H9 (cell line): ENCODE results near the gene IGF1. TPM values are rescaled to one million over a fixed set of nuclear protein-coding genes. Genes with fewer than 3 reads are reported as not detected.

Experiments
- DNase-seq: peaks from one replicate; pipeline ENCODE4 v3.0.0-alpha.2; 2017
- H2AFZ ChIP-seq: one replicate; pipeline ENCODE4 v1.6.1; 2013; ENCODE audit warnings: mild to moderate bottlenecking, low read length, control low read depth, moderate library complexity
- H2AK5ac ChIP-seq: 2 replicates; pipeline ENCODE4 v1.6.1; 2013; ENCODE audit warnings: low read length, control low read depth, mixed read lengths; ENCODE audit not compliant: insufficient read length
- H2BK120ac ChIP-seq: one replicate; pipeline ENCODE4 v1.6.1; 2013; ENCODE audit warnings: low read depth, mild to moderate bottlenecking, low read length, control low read depth, inconsistent platforms; ENCODE audit not compliant: poor library complexity, severe bottlenecking
- H2BK12ac ChIP-seq: 2 replicates; pipeline ENCODE4 v1.6.1; 2013; ENCODE audit warnings: low read length, control low read depth, mixed read lengths, low read depth; ENCODE audit not compliant: insufficient read length
- H2BK15ac ChIP-seq: 2 replicates; pipeline ENCODE4 v1.6.1; 2013; ENCODE audit warnings: low read depth, low read length, control low read depth
- H2BK20ac ChIP-seq: one replicate; pipeline ENCODE4 v1.6.1; 2013; ENCODE audit warnings: low read depth, mild to moderate bottlenecking, low read length, control low read depth, inconsistent platforms; ENCODE audit not compliant: poor library complexity, severe bottlenecking
- H2BK5ac ChIP-seq: 2 replicates; pipeline ENCODE4 v1.6.1; 2013; ENCODE audit warnings: low read length, control low read depth, mixed read lengths; ENCODE audit not compliant: insufficient read length
- H3K14ac ChIP-seq: 2 replicates; pipeline ENCODE4 v1.6.1; 2013; ENCODE audit warnings: low read length, control low read depth; ENCODE audit not compliant: insufficient read depth
- H3K18ac ChIP-seq: 2 replicates; pipeline ENCODE4 v1.6.1; 2013; ENCODE audit warnings: low read depth, mild to moderate bottlenecking, mixed read lengths, low read length, control low read depth; ENCODE audit not compliant: insufficient read length
- H3K23ac ChIP-seq: 2 replicates; pipeline ENCODE4 v1.6.1; 2013; ENCODE audit warnings: low read length, control low read depth, mixed read lengths, low read depth; ENCODE audit not compliant: insufficient read length
- H3K23me2 ChIP-seq: 2 replicates; pipeline ENCODE4 v1.6.1; 2013; ENCODE audit warnings: low read depth, mild to moderate bottlenecking, mixed read lengths, low read length, control low read depth; ENCODE audit not compliant: insufficient read length, poor library complexity, severe bottlenecking
- H3K27ac ChIP-seq: 2 replicates; pipeline ENCODE4 v1.5.1; 2013; ENCODE audit warnings: low read length, control low read depth, mixed read lengths, low read depth; ENCODE audit not compliant: insufficient read length
- H3K27me3 ChIP-seq: 2 replicates; pipeline ENCODE4 v1.6.1; 2013; ENCODE audit warnings: low read length, control low read depth, inconsistent platforms; ENCODE audit not compliant: insufficient read depth
- H3K4ac ChIP-seq: 2 replicates; pipeline ENCODE4 v1.6.1; 2013; ENCODE audit warnings: low read depth, mild to moderate bottlenecking, control low read depth, inconsistent platforms, low read length, moderate library complexity
- H3K4me1 ChIP-seq: 2 replicates; pipeline ENCODE4 v1.6.1; 2013; ENCODE audit warnings: low read length, control low read depth, inconsistent platforms; ENCODE audit not compliant: insufficient read depth
- H3K4me2 ChIP-seq: 2 replicates; pipeline ENCODE4 v1.6.1; 2013; ENCODE audit warnings: low read length, control low read depth, mixed read lengths; ENCODE audit not compliant: insufficient read length, insufficient read depth
- H3K56ac ChIP-seq: 2 replicates; pipeline ENCODE4 v1.6.1; 2013; ENCODE audit warnings: low read depth, mild to moderate bottlenecking, mixed read lengths, low read length, control low read depth; ENCODE audit not compliant: insufficient read length
- H3K79me1 ChIP-seq: 2 replicates; pipeline ENCODE4 v1.6.1; 2013; ENCODE audit warnings: low read depth, mild to moderate bottlenecking, moderate library complexity, low read length, control low read depth, inconsistent platforms; ENCODE audit not compliant: insufficient read depth, poor library complexity, severe bottlenecking
- H3K79me2 ChIP-seq: 2 replicates; pipeline ENCODE4 v1.6.1; 2013; ENCODE audit warnings: low read length, control low read depth, inconsistent platforms; ENCODE audit not compliant: insufficient read depth
- H3K9ac ChIP-seq: 2 replicates; pipeline ENCODE4 v1.6.1; 2013; ENCODE audit warnings: low read length, control low read depth, mixed read lengths; ENCODE audit not compliant: insufficient read length; ENCODE audit errors: extremely low read depth
- H3K9me3 ChIP-seq: one replicate; pipeline ENCODE4 v1.6.1; 2013; ENCODE audit warnings: low read depth, low read length, inconsistent platforms; ENCODE audit not compliant: control insufficient read depth
- H3T11ph ChIP-seq: one replicate; pipeline ENCODE4 v1.6.1; 2013; ENCODE audit warnings: mild to moderate bottlenecking, low read length, control low read depth, inconsistent platforms
- H4K20me1 ChIP-seq: one replicate; pipeline ENCODE4 v1.6.1; 2013; ENCODE audit not compliant: control insufficient read depth, insufficient read length, insufficient read depth
- H4K5ac ChIP-seq: 2 replicates; pipeline ENCODE4 v1.6.1; 2013; ENCODE audit warnings: low read depth, mild to moderate bottlenecking, mixed read lengths, low read length, control low read depth; ENCODE audit not compliant: insufficient read length
- H4K8ac ChIP-seq: replicated peaks from 2 replicates; pipeline ENCODE4 v1.6.1; 2013; ENCODE audit warnings: low read length, control low read depth, mixed read lengths, low read depth; ENCODE audit not compliant: insufficient read length
- H4K91ac ChIP-seq: 2 replicates; pipeline ENCODE4 v1.6.1; 2013; ENCODE audit warnings: low read depth, mild to moderate bottlenecking, moderate library complexity, mixed read lengths, low read length, control low read depth; ENCODE audit not compliant: insufficient read length
- H3K27ac Mint-ChIP-seq, 3 experiments: 2 replicates in 2 of 3; 3 replicates in 1 of 3; pipeline ENCODE4 v1.8.0; 2020 to 2021; ENCODE audit warnings: mixed read lengths in 3 of 3, mild to moderate bottlenecking in 1 of 3, moderate library complexity in 1 of 3
- H3K27me3 Mint-ChIP-seq: 2 replicates; pipeline ENCODE4 v1.8.0; 2021; ENCODE audit warnings: low read depth, mild to moderate bottlenecking, moderate library complexity, mixed read lengths
- H3K36me3 Mint-ChIP-seq, 3 experiments: 2 replicates in 2 of 3; 3 replicates in 1 of 3; pipeline ENCODE4 v1.8.0; 2020 to 2021; ENCODE audit warnings: low read depth in 3 of 3, mixed read lengths in 3 of 3; ENCODE audit not compliant: insufficient read depth in 1 of 3
- H3K4me1 Mint-ChIP-seq, 2 experiments: 2 replicates each; pipeline ENCODE4 v1.8.0; 2020; ENCODE audit warnings: mixed read lengths in 2 of 2
- H3K4me3 Mint-ChIP-seq, 2 experiments: 2 replicates in 1 of 2; 3 replicates in 1 of 2; pipeline ENCODE4 v1.8.0; 2020 to 2021; ENCODE audit warnings: mild to moderate bottlenecking in 2 of 2, mixed read lengths in 2 of 2, moderate library complexity in 1 of 2
- H3K9me3 Mint-ChIP-seq, 2 experiments: 2 replicates in 1 of 2; 3 replicates in 1 of 2; pipeline ENCODE4 v1.8.0; 2020; ENCODE audit warnings: mild to moderate bottlenecking in 2 of 2, mixed read lengths in 2 of 2, moderate library complexity in 1 of 2
- WGBS: extraction: QIAGEN DNeasy Blood & Tissue Kit; methylation state at CpG from one replicate; pipeline ENCODE4 v1.1.7; 2013; ENCODE audit warnings: missing lambda C conversion rate, low lambda C conversion rate, mixed read lengths; ENCODE audit not compliant: insufficient read length; ENCODE audit errors: extremely low coverage; 5-methylcytosine and 5-hydroxymethylcytosine counted together
- total RNA-seq: library from RNA; stranded (reverse); gene quantifications from 2 replicates; pipeline ENCODE4 v1.2.1, GENCODE V29; 2021
- TF ChIP-seq, protein P1 (sequence below): fragments of 200-600 bp; sonication (generic); conservative IDR thresholded peaks from 3 replicates; pipeline ENCODE4 v1.8.0; 2021; ENCODE audit warnings: antibody characterized with exemption, mild to moderate bottlenecking

The IGF1 gene
- total RNA-seq, 1 experiment from 2014 or later: not detected

DNA sequence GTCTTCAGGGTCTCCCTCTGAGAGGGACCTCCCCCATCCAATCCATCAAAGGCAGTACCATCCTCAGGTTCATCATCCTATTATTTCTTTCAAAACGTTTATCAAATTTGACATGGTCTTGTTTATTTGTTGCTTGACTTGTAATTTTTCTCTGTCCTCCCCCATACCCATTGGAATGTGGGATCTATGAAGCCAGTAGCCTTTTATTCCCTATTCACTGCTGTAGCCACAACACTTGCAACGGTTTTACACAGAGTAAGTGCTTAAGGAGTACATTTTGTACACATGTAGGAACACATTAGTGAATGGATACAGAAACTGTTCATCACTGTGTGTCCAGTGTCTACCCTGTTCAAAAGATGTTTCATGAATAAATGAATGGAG, 41.5 kb downstream of the IGF1 start:
- Mint-ChIP-seq H3K27ac (no peak overlapping the region), H3K4me3 (no peak overlapping the region), H3K27me3 (no peaks in the 10 kb centered on the region; the same call in 1 of the 2 replicates), H3K9me3 (no peaks in the 10 kb centered on the region; a peak in 1 of 5 replicates), H3K4me1 (no peaks in the 10 kb centered on the region), H3K36me3 (no peaks in the 10 kb centered on the region; a peak in 1 of 7 replicates)
- H4K8ac ChIP-seq: no peak overlapping the region
- H3K23me2 ChIP-seq: no peaks in the 10 kb centered on the region
- no peak overlapping the region for H2BK20ac ChIP-seq
- no peak overlapping the region for H3T11ph ChIP-seq
- H3K27me3 ChIP-seq: no peaks in the 10 kb centered on the region
- TF ChIP-seq, protein P1, sequence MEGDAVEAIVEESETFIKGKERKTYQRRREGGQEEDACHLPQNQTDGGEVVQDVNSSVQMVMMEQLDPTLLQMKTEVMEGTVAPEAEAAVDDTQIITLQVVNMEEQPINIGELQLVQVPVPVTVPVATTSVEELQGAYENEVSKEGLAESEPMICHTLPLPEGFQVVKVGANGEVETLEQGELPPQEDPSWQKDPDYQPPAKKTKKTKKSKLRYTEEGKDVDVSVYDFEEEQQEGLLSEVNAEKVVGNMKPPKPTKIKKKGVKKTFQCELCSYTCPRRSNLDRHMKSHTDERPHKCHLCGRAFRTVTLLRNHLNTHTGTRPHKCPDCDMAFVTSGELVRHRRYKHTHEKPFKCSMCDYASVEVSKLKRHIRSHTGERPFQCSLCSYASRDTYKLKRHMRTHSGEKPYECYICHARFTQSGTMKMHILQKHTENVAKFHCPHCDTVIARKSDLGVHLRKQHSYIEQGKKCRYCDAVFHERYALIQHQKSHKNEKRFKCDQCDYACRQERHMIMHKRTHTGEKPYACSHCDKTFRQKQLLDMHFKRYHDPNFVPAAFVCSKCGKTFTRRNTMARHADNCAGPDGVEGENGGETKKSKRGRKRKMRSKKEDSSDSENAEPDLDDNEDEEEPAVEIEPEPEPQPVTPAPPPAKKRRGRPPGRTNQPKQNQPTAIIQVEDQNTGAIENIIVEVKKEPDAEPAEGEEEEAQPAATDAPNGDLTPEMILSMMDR: no peak
- H4K91ac ChIP-seq: no peak overlapping the region
- no peak overlapping the region for H2BK5ac ChIP-seq
- no peaks in the 10 kb centered on the region for H4K20me1 ChIP-seq
- no peak overlapping the region for H2BK15ac ChIP-seq
- H3K9me3 ChIP-seq: no peaks in the 10 kb centered on the region
- no peak overlapping the region for H2AFZ ChIP-seq
- H3K56ac ChIP-seq: no peak overlapping the region
- H3K4ac ChIP-seq: no peak overlapping the region
- H3K23ac ChIP-seq: no peak overlapping the region
- no peaks in the 10 kb centered on the region for H3K79me2 ChIP-seq
- H3K4me2 ChIP-seq: no peak overlapping the region
- no peak overlapping the region for H3K27ac ChIP-seq
- H3K79me1 ChIP-seq: no peaks in the 10 kb centered on the region
- DNase-seq: no peak
- H3K14ac ChIP-seq: no peak overlapping the region
- no peak overlapping the region for H2BK12ac ChIP-seq
- no peak overlapping the region for H3K18ac ChIP-seq
- WGBS: no CpG with 5 or more reads among the region's 2 CpGs
- H3K9ac ChIP-seq: no peak overlapping the region
- H2BK120ac ChIP-seq: no peak overlapping the region
- no peak overlapping the region for H4K5ac ChIP-seq
- H2AK5ac ChIP-seq: no peak overlapping the region
- no peaks in the 10 kb centered on the region for H3K4me1 ChIP-seq
